HEK293 (cell line): Measurements from ENCODE around the gene RPUSD1.

ENCODE experiments used
- CTCF ChIP-seq: fragments of 450-650 bp; formaldehyde crosslinking; IDR thresholded peaks from 2 replicates; pipeline ENCODE4 v1.5.1; 2016; ENCODE audit warnings: missing biosample characterization, missing genetic modification characterization
- SCRT2 ChIP-seq: fragments of 450-650 bp; formaldehyde crosslinking; IDR thresholded peaks from 2 replicates; pipeline ENCODE4 v1.5.1; 2016; ENCODE audit warnings: missing biosample characterization, missing genetic modification characterization
- SP2 ChIP-seq: fragments of 450-650 bp; formaldehyde crosslinking; IDR thresholded peaks from 2 replicates; pipeline ENCODE4 v1.5.1; 2016; ENCODE audit warnings: missing biosample characterization, missing genetic modification characterization
- YY1 ChIP-seq: fragments of 450-650 bp; formaldehyde crosslinking; IDR thresholded peaks from 2 replicates; pipeline ENCODE4 v1.5.1; 2018; ENCODE audit warnings: missing biosample characterization, missing genetic modification characterization
- ZBTB20 ChIP-seq: fragments of 450-650 bp; formaldehyde crosslinking; IDR thresholded peaks from 2 replicates; pipeline ENCODE4 v1.5.1; 2016; ENCODE audit warnings: missing biosample characterization, missing genetic modification characterization
- ZNF148 ChIP-seq: fragments of 450-650 bp; formaldehyde crosslinking; IDR thresholded peaks from 2 replicates; pipeline ENCODE4 v1.5.0; 2017; ENCODE audit warnings: missing biosample characterization, missing genetic modification characterization, borderline replicate concordance
- ZNF544 ChIP-seq: fragments of 450-650 bp; formaldehyde crosslinking; IDR thresholded peaks from 2 replicates; pipeline ENCODE4 v1.5.0; 2017; ENCODE audit warnings: missing biosample characterization, missing genetic modification characterization
- ZNF654 ChIP-seq: fragments of 450-650 bp; formaldehyde crosslinking; IDR thresholded peaks from 2 replicates; pipeline ENCODE4 v1.5.1; 2016; ENCODE audit warnings: low read depth, missing biosample characterization, missing genetic modification characterization
- ZNF707 ChIP-seq: fragments of 450-650 bp; formaldehyde crosslinking; IDR thresholded peaks from 2 replicates; pipeline ENCODE4 v1.5.1; 2016; ENCODE audit warnings: missing biosample characterization, missing genetic modification characterization
- TF ChIP-seq, protein P1 (sequence below): fragments of 450-650 bp; formaldehyde crosslinking; IDR thresholded peaks from 2 replicates; pipeline ENCODE4 v1.5.1; 2016; ENCODE audit warnings: missing biosample characterization, missing genetic modification characterization
- TF ChIP-seq, protein P2 (sequence below): fragments of 450-650 bp; formaldehyde crosslinking; IDR thresholded peaks from 2 replicates; pipeline ENCODE4 v1.5.1; 2017; ENCODE audit warnings: missing biosample characterization, missing genetic modification characterization

DNA sequence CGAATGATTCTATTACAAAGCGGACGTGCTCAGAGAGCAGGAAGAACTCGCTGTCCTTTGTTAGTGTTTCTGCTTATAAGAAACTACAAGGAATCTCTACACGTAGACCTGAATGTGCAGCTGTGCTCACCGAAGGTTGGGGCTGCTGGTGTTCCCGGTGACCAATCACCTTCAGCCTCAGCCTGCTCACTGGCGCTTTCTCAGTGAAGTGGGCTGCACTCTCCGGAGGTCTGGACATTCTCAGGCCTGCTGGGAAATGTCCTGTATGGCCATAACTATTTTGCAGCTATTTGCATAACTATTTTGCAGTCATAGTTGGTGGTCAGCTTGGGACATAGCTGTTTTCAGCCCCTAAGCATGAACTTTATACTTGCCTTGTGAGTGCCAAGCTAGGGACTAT, 37.7 kb downstream of the RPUSD1 start:
- TF ChIP-seq ZNF148 (tag by site-specific recombination) (no peak), SCRT2 (tag by site-specific recombination) (no peak), ZNF654 (tag by site-specific recombination) (no peak), CTCF (tag by site-specific recombination) (no peak), ZNF544 (no peak), ZNF707 (tag by site-specific recombination) (no peak), ZBTB20 (tag by site-specific recombination) (no peak), YY1 (tag by site-specific recombination) (no peak), SP2 (tag by site-specific recombination) (no peak)
- TF ChIP-seq, protein P1, sequence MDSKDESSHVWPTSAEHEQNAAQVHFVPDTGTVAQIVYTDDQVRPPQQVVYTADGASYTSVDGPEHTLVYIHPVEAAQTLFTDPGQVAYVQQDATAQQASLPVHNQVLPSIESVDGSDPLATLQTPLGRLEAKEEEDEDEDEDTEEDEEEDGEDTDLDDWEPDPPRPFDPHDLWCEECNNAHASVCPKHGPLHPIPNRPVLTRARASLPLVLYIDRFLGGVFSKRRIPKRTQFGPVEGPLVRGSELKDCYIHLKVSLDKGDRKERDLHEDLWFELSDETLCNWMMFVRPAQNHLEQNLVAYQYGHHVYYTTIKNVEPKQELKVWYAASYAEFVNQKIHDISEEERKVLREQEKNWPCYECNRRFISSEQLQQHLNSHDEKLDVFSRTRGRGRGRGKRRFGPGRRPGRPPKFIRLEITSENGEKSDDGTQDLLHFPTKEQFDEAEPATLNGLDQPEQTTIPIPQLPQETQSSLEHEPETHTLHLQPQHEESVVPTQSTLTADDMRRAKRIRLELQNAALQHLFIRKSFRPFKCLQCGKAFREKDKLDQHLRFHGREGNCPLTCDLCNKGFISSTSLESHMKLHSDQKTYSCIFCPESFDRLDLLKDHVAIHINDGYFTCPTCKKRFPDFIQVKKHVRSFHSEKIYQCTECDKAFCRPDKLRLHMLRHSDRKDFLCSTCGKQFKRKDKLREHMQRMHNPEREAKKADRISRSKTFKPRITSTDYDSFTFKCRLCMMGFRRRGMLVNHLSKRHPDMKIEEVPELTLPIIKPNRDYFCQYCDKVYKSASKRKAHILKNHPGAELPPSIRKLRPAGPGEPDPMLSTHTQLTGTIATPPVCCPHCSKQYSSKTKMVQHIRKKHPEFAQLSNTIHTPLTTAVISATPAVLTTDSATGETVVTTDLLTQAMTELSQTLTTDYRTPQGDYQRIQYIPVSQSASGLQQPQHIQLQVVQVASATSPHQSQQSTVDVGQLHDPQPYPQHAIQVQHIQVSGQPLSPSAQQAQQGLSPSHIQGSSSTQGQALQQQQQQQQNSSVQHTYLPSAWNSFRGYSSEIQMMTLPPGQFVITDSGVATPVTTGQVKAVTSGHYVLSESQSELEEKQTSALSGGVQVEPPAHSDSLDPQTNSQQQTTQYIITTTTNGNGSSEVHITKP, result no peak
- TF ChIP-seq, protein P2, sequence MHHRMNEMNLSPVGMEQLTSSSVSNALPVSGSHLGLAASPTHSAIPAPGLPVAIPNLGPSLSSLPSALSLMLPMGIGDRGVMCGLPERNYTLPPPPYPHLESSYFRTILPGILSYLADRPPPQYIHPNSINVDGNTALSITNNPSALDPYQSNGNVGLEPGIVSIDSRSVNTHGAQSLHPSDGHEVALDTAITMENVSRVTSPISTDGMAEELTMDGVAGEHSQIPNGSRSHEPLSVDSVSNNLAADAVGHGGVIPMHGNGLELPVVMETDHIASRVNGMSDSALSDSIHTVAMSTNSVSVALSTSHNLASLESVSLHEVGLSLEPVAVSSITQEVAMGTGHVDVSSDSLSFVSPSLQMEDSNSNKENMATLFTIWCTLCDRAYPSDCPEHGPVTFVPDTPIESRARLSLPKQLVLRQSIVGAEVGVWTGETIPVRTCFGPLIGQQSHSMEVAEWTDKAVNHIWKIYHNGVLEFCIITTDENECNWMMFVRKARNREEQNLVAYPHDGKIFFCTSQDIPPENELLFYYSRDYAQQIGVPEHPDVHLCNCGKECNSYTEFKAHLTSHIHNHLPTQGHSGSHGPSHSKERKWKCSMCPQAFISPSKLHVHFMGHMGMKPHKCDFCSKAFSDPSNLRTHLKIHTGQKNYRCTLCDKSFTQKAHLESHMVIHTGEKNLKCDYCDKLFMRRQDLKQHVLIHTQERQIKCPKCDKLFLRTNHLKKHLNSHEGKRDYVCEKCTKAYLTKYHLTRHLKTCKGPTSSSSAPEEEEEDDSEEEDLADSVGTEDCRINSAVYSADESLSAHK, result no peak
